Tibial nerve (tissue), 4 donors: Measurements from ENCODE around the gene DHX32.

Experiments used
- CTCF ChIP-seq, 5 experiments: fragments of 200-600 bp in 3 of 5; fragments of 450-650 bp in 2 of 5; sonication (generic) in 3 of 5; IDR thresholded peaks; one replicate each; pipeline ENCODE4 v1.5.1; 2016 to 2019; ENCODE audit warnings: antibody characterized with exemption in 5 of 5, mild to moderate bottlenecking in 3 of 5, moderate library complexity in 2 of 5
- EP300 ChIP-seq, 2 donors: sonication (generic); formaldehyde crosslinking; IDR thresholded peaks; one replicate each; pipeline ENCODE4 v1.6.1; 2017; ENCODE audit warnings: antibody characterized with exemption in 2 of 2, mild to moderate bottlenecking in 1 of 2
- POLR2A ChIP-seq, 2 donors: fragments of 450-650 bp; IDR thresholded peaks; one replicate each; pipeline ENCODE4 v1.6.1; 2017; ENCODE audit warnings: antibody characterized with exemption in 2 of 2, mild to moderate bottlenecking in 2 of 2, moderate library complexity in 2 of 2

- TF ChIP-seq CTCF (IDR thresholded peaks at IDR 0.05) (no peak), POLR2A (IDR thresholded peaks at IDR 0.05) (no peak), EP300 (IDR thresholded peaks at IDR 0.05) (no peak)
Measured at GRCh38 chr10:125845617-125846016, 35.5 kb downstream of the DHX32 start.
